Kidney (tissue), 14 donors: Measurements from ENCODE around the gene HS6ST1. TPM values are rescaled to one million over a fixed set of nuclear protein-coding genes. Genes with fewer than 3 reads are reported as not detected.

Experiments used
- DNase-seq, 5 donors: peaks; one replicate each; pipeline ENCODE4 v3.0.0-alpha.2; 2013 to 2020
- FAIRE-seq: peaks from 2 replicates; lab custom pipeline; 2012; peaks lifted over from hg19 to GRCh38; lab: Jason Lieb, UNC
- H3K27ac ChIP-seq, 2 donors: one replicate each; pipeline ENCODE4 v1.7.0; 2013; ENCODE audit warnings: low read depth in 2 of 2, low read length in 2 of 2, inconsistent platforms in 1 of 2
- H3K27me3 ChIP-seq: one replicate; pipeline ENCODE4 v1.7.1; 2013; ENCODE audit warnings: low read length, inconsistent platforms; ENCODE audit not compliant: control insufficient read depth, insufficient read depth
- H3K36me3 ChIP-seq, 3 donors: one replicate each; pipeline versions ENCODE4 v1.7.0 to v1.7.1; 2013; ENCODE audit warnings: low read length in 3 of 3, control low read depth in 1 of 3, inconsistent platforms in 1 of 3; ENCODE audit not compliant: insufficient read depth in 3 of 3, control insufficient read depth in 2 of 3
- H3K4me1 ChIP-seq, 3 donors: one replicate each; pipeline versions ENCODE4 v1.7.0 to v1.7.1; 2013; ENCODE audit warnings: low read length in 3 of 3, inconsistent platforms in 1 of 3, low read depth in 1 of 3; ENCODE audit not compliant: control insufficient read depth in 2 of 3, insufficient read depth in 2 of 3
- H3K4me3 ChIP-seq, 3 donors: one replicate each; pipeline versions ENCODE4 v1.7.0 to v1.8.1; 2013; ENCODE audit warnings: low read length in 3 of 3, control low read depth in 1 of 3, inconsistent platforms in 1 of 3
- H3K9ac ChIP-seq, 3 donors: one replicate each; pipeline versions ENCODE4 v1.7.0 to v1.7.1; 2013; ENCODE audit warnings: low read length in 3 of 3, control low read depth in 1 of 3, inconsistent platforms in 1 of 3
- H3K9me3 ChIP-seq, 3 donors: one replicate each; pipeline versions ENCODE4 v1.7.0 to v1.7.1; 2013; ENCODE audit warnings: low read length in 3 of 3, control low read depth in 1 of 3, inconsistent platforms in 1 of 3; ENCODE audit not compliant: control insufficient read depth in 2 of 3, insufficient read depth in 1 of 3
- CTCF ChIP-seq: IDR thresholded peaks from 3 replicates; pipeline ENCODE4 v1.5.1; 2012; ENCODE audit warnings: mild to moderate bottlenecking, moderate library complexity, borderline replicate concordance; ENCODE audit not compliant: insufficient read depth; ENCODE audit errors: extremely low read depth
- intact Hi-C: fragments of 100-400 bp; cut with DNase I; formaldehyde crosslinking; loops from one replicate; pipeline ENCODE4 v1.11.1; 2022
- polyA plus RNA-seq: library from polyadenylated mRNA; stranded (reverse); fragments of 350-450 nt; fragmentation: Illumina TruSeq; extraction: RNeasy Lipid Tissue Mini Kit (QIAGEN cat#74804); gene quantifications from one replicate; pipeline ENCODE4 v1.2.3, GENCODE V29; 2014; ENCODE audit warnings: low read depth, low replicate concordance; ENCODE audit not compliant: insufficient read depth
- total RNA-seq: library from RNA; stranded (reverse); fragmentation: NEBNext Ultra II Directional; extraction: Animal tissue kit (Norgen Biotek cat#: 25700); gene quantifications from one replicate; pipeline ENCODE4 v1.2.1, GENCODE V29; 2021
- donor health status: control.
- donor health status: control.
- donor health status: control.
- donor health status: control.
- donor health status: control.
- donor health status: DM: yes; HTN: yes; CAD: no.
- donor health status: Normal renal cell carcinoma (clear cell type).

HS6ST1 gene
- total and polyA plus RNA-seq, 2 donors from 2014 or later = 49.6 to 73.9 TPM

- no peak for TF ChIP-seq CTCF
- no peaks in the 10 kb centered on the region for H3K36me3 ChIP-seq
- no peak overlapping the region for H3K27ac ChIP-seq
- intact Hi-C loops = no loop called here
- H3K4me3 ChIP-seq = no peak overlapping the region
- no peaks in the 10 kb centered on the region for H3K27me3 ChIP-seq
- no peak for FAIRE-seq
- H3K9ac ChIP-seq = no peak overlapping the region
- H3K9me3 ChIP-seq = no peaks in the 10 kb centered on the region
- peak in 2 of 5 donors; percentile 48 to 63 for DNase-seq
- H3K4me1 ChIP-seq = peaks cover 0 to 25% (median 7%) of the 10 kb centered on the region in 3 donors
These were observed 48.2 kb upstream of the HS6ST1 start for GRCh38 chr2:128366713-128367511.

GRCh38 chr2:128365217-128365905 lies 46.7 kb upstream of the HS6ST1 start:
- Histone ChIP-seq H3K27me3 (no peaks in the 10 kb centered on the region), H3K9ac (no peak overlapping the region), H3K36me3 (no peaks in the 10 kb centered on the region), H3K4me3 (no peak overlapping the region), H3K9me3 (no peaks in the 10 kb centered on the region), H3K27ac (no peak overlapping the region), H3K4me1 (peaks cover 0 to 19% (median 7%) of the 10 kb centered on the region in 3 donors)
- intact Hi-C loops = no loop called here
- DNase-seq (no peak), FAIRE-seq (no peak)
- TF ChIP-seq CTCF = no peak

GRCh38 chr2:128364441-128364911 lies 45.8 kb upstream of the HS6ST1 start:
- peak in 1 of 5 donors; percentile 54 for DNase-seq
- H3K4me1 ChIP-seq = peaks cover 0 to 12% (median 7%) of the 10 kb centered on the region in 3 donors
- no peak overlapping the region for H3K9ac ChIP-seq
- intact Hi-C loops = no loop called here
- H3K4me3 ChIP-seq = no peak overlapping the region
- H3K27me3 ChIP-seq = no peaks in the 10 kb centered on the region
- no peak for FAIRE-seq
- H3K27ac ChIP-seq = no peak overlapping the region
- no peak for TF ChIP-seq CTCF
- H3K36me3 ChIP-seq = no peaks in the 10 kb centered on the region
- no peaks in the 10 kb centered on the region for H3K9me3 ChIP-seq
